Measurements from ENCODE around the gene LCN15. TPM values are rescaled to one million over a fixed set of nuclear protein-coding genes. Genes with fewer than 3 reads are reported as not detected.

LCN15 gene
- total RNA-seq, 1 donor = not detected

- H3K9me3 ChIP-seq (ENCODE audit: low read depth, low read length) = no peaks in the 10 kb centered on the region
- H3K4me3 ChIP-seq (ENCODE audit: low read length) = no peak overlapping the region
- H3K27me3 ChIP-seq (ENCODE audit: insufficient read depth, low read length) = no peaks in the 10 kb centered on the region
- H3K4me1 ChIP-seq (ENCODE audit: insufficient read depth, low read length) = peaks cover 6% of the 10 kb centered on the region
These were observed 30.7 kb downstream of the LCN15 start for GRCh38 chr9:136733611-136734010.

DNA sequence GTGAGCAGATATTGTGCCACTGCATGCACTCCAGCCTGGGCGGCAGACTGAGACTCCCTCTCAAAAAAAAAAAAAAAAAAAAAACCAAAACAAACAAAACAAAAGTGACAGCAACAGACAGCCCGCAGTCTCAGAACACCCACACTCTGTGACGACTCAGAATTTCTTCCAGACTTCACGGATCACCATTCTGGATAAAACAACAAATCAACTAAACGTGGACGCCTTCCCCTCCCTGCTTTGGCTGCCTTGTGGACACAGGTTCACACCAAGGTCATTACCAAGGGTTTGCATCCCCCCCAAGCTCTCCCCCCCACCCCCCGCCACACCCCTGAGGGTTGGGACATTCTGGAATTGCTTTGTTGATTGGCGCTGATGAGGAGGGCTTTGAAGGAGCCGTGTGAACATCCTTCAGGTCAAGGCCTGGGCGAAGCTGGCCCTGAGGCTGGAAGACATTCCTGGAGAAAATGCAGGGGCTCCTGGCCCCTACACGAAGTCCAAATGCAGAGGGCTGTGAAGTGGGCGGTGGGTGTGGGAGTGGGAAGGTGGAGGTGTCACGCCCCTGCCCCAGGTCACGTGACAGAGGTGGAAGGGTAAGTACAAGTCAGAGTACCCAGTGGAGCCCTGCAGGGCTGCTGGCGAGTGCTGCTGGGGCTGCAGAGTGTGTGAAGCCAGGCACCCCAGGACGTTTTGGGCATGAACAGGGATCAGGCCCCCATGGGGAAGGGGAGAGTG, 31.7 kb downstream of the LCN15 start:
- Histone ChIP-seq H3K9me3 (ENCODE audit: low read depth, low read length) (no peaks in the 10 kb centered on the region), H3K4me1 (ENCODE audit: insufficient read depth, low read length) (peaks cover 11% of the 10 kb centered on the region), H3K4me3 (ENCODE audit: low read length) (no peak overlapping the region), H3K27me3 (ENCODE audit: insufficient read depth, low read length) (no peaks in the 10 kb centered on the region)

DNA sequence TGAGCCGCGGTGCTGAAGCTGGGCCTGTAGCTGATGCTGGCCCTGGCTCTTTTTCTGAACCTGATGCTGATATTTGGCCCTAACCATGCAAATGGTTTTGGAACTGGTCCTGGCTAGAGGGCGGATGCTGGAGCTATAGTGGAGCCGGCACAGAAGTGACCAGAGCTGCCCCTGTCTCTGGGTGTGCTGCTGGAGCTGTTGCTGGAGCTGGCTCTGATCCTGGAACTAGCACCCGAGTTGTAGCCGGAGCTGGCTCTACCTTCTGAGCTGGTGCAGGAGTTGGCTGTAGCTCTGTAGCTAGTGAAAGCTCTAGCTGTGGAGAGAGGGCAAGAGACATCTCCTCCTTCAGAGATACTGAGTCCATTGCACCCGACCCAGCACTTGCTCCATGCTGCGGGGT, 34.4 kb downstream of the LCN15 start:
- Histone ChIP-seq H3K4me3 (ENCODE audit: low read length) (no peak overlapping the region), H3K9me3 (ENCODE audit: low read depth, low read length) (no peaks in the 10 kb centered on the region), H3K27me3 (ENCODE audit: insufficient read depth, low read length) (no peaks in the 10 kb centered on the region), H3K4me1 (ENCODE audit: insufficient read depth, low read length) (peaks cover 36% of the 10 kb centered on the region)

GRCh38 chr9:136729144-136729543, 35.2 kb downstream of the LCN15 start:
- Histone ChIP-seq H3K27me3 (ENCODE audit: insufficient read depth, low read length) (no peaks in the 10 kb centered on the region), H3K4me1 (ENCODE audit: insufficient read depth, low read length) (peaks cover 40% of the 10 kb centered on the region), H3K9me3 (ENCODE audit: low read depth, low read length) (no peaks in the 10 kb centered on the region), H3K4me3 (ENCODE audit: low read length) (no peak overlapping the region)

DNA sequence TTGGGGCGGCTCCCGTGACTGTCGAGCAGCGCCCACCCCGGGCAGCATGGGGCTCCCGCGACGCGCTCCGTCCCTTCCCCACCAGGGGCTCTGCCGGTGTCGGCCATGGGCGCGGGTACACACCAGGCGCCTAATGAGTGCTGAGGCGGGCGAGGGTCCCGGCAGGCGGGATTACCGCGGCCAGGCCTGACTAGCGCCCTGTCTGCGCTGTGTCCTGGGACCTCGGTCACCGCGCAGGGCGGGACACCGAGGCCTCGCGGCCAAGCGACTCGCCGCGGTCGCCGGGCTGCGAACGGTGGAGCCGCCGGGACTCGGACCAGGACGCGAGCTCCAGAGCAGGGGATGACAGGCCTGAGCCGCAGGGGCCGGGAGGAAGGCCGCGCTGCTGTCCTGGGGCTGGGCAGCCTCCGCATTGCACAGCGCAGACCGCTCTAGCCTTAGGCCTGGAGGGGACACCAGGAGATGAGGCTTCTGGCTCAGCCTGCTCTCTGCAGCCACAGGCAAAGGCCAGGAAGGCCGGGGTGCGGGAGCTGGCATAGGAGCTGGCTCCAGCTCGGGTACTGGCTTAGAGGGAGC, 35.7 kb downstream of the LCN15 start:
- Histone ChIP-seq H3K4me3 (ENCODE audit: low read length) (peak overlapping the region; percentile 64), H3K9me3 (ENCODE audit: low read depth, low read length) (no peaks in the 10 kb centered on the region), H3K4me1 (ENCODE audit: insufficient read depth, low read length) (peaks cover 40% of the 10 kb centered on the region), H3K27me3 (ENCODE audit: insufficient read depth, low read length) (no peaks in the 10 kb centered on the region)

- peaks cover 40% of the 10 kb centered on the region for H3K4me1 ChIP-seq (ENCODE audit: insufficient read depth, low read length)
- H3K9me3 ChIP-seq (ENCODE audit: low read depth, low read length) = no peaks in the 10 kb centered on the region
- H3K4me3 ChIP-seq (ENCODE audit: low read length) = peak overlapping the region; percentile 64
- no peaks in the 10 kb centered on the region for H3K27me3 ChIP-seq (ENCODE audit: insufficient read depth, low read length)
These were observed 36.2 kb downstream of the LCN15 start for GRCh38 chr9:136728080-136728547.

- Histone ChIP-seq H3K4me3 (ENCODE audit: low read length) (peak overlapping the region; percentile 64), H3K4me1 (ENCODE audit: insufficient read depth, low read length) (peaks cover 40% of the 10 kb centered on the region), H3K9me3 (ENCODE audit: low read depth, low read length) (no peaks in the 10 kb centered on the region), H3K27me3 (ENCODE audit: insufficient read depth, low read length) (no peaks in the 10 kb centered on the region)
These were observed 37.6 kb downstream of the LCN15 start for GRCh38 chr9:136726631-136727191.

DNA sequence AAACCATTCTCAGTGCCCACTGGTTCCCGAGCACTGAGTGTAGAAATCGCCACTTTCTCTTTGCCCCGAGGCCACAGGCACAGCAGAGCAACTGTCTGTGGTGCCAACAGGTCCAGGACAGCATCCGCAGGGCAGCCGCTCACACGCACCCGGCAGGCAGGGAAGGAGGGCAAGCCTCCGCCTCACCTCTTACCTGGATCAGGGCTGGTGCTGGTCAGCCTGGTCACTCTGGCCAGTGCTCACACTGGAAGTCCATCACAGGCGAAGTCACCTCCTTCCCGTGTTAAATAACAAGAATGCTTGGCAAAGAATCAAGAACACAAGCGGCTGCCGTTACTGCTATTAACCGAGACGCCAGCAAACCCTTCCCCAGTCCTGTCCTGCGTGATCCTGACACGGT, 38.2 kb downstream of the LCN15 start:
- no peaks in the 10 kb centered on the region for H3K27me3 ChIP-seq (ENCODE audit: insufficient read depth, low read length)
- no peaks in the 10 kb centered on the region for H3K9me3 ChIP-seq (ENCODE audit: low read depth, low read length)
- no peak overlapping the region for H3K4me3 ChIP-seq (ENCODE audit: low read length)
- H3K4me1 ChIP-seq (ENCODE audit: insufficient read depth, low read length) = peaks cover 40% of the 10 kb centered on the region

- H3K27me3 ChIP-seq (ENCODE audit: insufficient read depth, low read length) = no peaks in the 10 kb centered on the region
- no peak overlapping the region for H3K4me3 ChIP-seq (ENCODE audit: low read length)
- no peaks in the 10 kb centered on the region for H3K9me3 ChIP-seq (ENCODE audit: low read depth, low read length)
- peaks cover 40% of the 10 kb centered on the region for H3K4me1 ChIP-seq (ENCODE audit: insufficient read depth, low read length)
These were observed 38.7 kb downstream of the LCN15 start for GRCh38 chr9:136725612-136726011.

DNA sequence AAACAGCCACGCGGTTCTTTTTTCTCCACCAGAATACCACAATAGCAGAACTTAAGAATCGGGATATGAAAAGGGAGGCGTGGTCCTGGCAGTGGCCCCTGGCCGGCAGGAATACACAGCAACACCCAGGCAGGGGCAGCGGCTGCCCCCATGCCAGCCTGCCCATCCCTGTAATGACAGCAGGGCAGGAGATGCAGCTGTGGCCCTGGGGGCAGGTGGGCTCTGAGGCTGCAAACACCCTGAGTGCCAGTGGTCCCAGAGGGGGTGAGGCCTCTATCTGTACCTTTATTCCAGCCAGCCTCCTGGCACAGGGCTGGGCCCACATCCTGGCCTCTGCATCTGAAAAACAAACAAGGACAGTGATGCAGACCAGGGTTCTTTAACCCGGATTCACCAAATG, 39.5 kb downstream of the LCN15 start:
- H3K4me1 ChIP-seq (ENCODE audit: insufficient read depth, low read length) = peaks cover 40% of the 10 kb centered on the region
- H3K4me3 ChIP-seq (ENCODE audit: low read length) = no peak overlapping the region
- no peaks in the 10 kb centered on the region for H3K9me3 ChIP-seq (ENCODE audit: low read depth, low read length)
- no peaks in the 10 kb centered on the region for H3K27me3 ChIP-seq (ENCODE audit: insufficient read depth, low read length)

- Histone ChIP-seq H3K4me1 (ENCODE audit: insufficient read depth, low read length) (peaks cover 42% of the 10 kb centered on the region), H3K9me3 (ENCODE audit: low read depth, low read length) (no peaks in the 10 kb centered on the region), H3K4me3 (ENCODE audit: low read length) (no peak overlapping the region), H3K27me3 (ENCODE audit: insufficient read depth, low read length) (no peaks in the 10 kb centered on the region)
These were observed 40.3 kb downstream of the LCN15 start for GRCh38 chr9:136723989-136724388.

DNA sequence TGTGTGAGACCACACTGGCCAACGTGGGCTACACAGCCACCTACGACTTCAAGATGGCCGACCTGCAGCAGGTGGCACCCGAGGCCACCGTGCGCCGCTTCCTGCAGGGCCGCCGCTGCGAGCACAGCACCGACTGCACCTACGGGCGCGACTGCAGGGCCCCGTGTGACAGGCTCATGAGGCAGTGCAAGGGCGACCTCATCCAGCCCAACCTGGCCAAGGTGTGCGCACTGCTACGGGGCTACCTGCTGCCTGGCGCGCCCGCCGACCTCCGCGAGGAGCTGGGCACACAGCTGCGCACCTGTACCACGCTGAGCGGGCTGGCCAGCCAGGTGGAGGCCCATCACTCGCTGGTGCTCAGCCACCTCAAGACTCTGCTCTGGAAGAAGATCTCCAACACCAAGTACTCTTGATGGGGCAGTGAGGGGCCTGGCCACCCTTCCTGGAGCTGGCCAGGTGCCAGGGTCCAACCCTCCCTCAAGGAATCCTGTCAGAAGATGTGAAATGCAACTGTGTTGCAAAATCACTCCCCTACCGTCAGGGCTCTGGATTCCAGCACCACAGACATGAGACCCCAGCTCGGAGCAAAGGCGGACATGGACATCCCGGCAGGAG, 40.8 kb downstream of the LCN15 start:
- Histone ChIP-seq H3K4me1 (ENCODE audit: insufficient read depth, low read length) (peaks cover 37% of the 10 kb centered on the region), H3K27me3 (ENCODE audit: insufficient read depth, low read length) (no peaks in the 10 kb centered on the region), H3K4me3 (ENCODE audit: low read length) (no peak overlapping the region), H3K9me3 (ENCODE audit: low read depth, low read length) (no peaks in the 10 kb centered on the region)

DNA sequence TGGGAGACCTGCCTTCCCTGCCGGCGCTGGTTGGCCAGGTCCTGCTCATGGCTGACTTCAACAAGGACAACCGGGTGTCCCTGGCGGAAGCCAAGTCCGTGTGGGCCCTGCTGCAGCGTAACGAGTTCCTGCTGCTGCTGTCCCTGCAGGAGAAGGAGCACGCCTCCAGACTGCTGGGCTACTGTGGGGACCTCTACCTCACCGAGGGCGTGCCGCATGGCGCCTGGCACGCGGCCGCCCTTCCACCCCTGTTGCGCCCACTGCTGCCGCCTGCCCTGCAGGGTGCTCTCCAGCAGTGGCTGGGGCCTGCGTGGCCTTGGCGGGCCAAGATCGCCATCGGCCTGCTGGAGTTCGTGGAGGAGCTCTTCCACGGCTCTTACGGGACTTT, 41.4 kb downstream of the LCN15 start:
- H3K27me3 ChIP-seq (ENCODE audit: insufficient read depth, low read length) = no peaks in the 10 kb centered on the region
- H3K4me1 ChIP-seq (ENCODE audit: insufficient read depth, low read length) = peaks cover 33% of the 10 kb centered on the region
- H3K4me3 ChIP-seq (ENCODE audit: low read length) = no peak overlapping the region
- H3K9me3 ChIP-seq (ENCODE audit: low read depth, low read length) = no peaks in the 10 kb centered on the region

GRCh38 chr9:136722093-136722968, 42.0 kb downstream of the LCN15 start:
- H3K9me3 ChIP-seq (ENCODE audit: low read depth, low read length) = no peaks in the 10 kb centered on the region
- no peaks in the 10 kb centered on the region for H3K27me3 ChIP-seq (ENCODE audit: insufficient read depth, low read length)
- H3K4me3 ChIP-seq (ENCODE audit: low read length) = no peak overlapping the region
- peaks cover 32% of the 10 kb centered on the region for H3K4me1 ChIP-seq (ENCODE audit: insufficient read depth, low read length)
